Aorta (tissue), 5 donors: ENCODE results near the gene LSAMP. TPM values are rescaled to one million over a fixed set of nuclear protein-coding genes. Genes with fewer than 3 reads are reported as not detected.

Experiments used
- ATAC-seq: fragments of 200-7000 bp; cut with Tn5 transposase; one replicate; pipeline ENCODE4 v1.9.1; 2022; ENCODE audit warnings: moderate library complexity; ENCODE audit not compliant: low FRiP score
- DNase-seq, 2 donors: peaks; one replicate each; pipeline ENCODE4 v3.0.0-alpha.2; 2020
- H3K27ac ChIP-seq, 2 donors: one replicate each; pipeline ENCODE4 v1.5.1; 2013; ENCODE audit warnings: low read length in 2 of 2, mild to moderate bottlenecking in 2 of 2, moderate library complexity in 2 of 2, control low read depth in 1 of 2, inconsistent platforms in 1 of 2, low read depth in 1 of 2
- H3K27me3 ChIP-seq, 2 donors: one replicate each; pipeline ENCODE4 v1.6.1; 2013; ENCODE audit warnings: control low read depth in 1 of 2, low read length in 1 of 2, mild to moderate bottlenecking in 1 of 2, moderate library complexity in 1 of 2; ENCODE audit not compliant: insufficient read depth in 2 of 2, control insufficient read depth in 1 of 2
- H3K36me3 ChIP-seq, 2 donors: one replicate each; pipeline ENCODE4 v1.6.1; 2013; ENCODE audit warnings: control low read depth in 1 of 2, low read length in 1 of 2, mild to moderate bottlenecking in 1 of 2; ENCODE audit not compliant: insufficient read depth in 2 of 2, control insufficient read depth in 1 of 2
- H3K4me1 ChIP-seq, 2 donors: one replicate each; pipeline ENCODE4 v1.6.1; 2013; ENCODE audit warnings: low read length in 2 of 2, control low read depth in 1 of 2, mild to moderate bottlenecking in 1 of 2, moderate library complexity in 1 of 2; ENCODE audit not compliant: insufficient read depth in 2 of 2, control insufficient read depth in 1 of 2
- H3K4me3 ChIP-seq, 2 donors: one replicate each; pipeline ENCODE4 v1.5.1; 2013; ENCODE audit warnings: low read length in 2 of 2, control low read depth in 1 of 2, mild to moderate bottlenecking in 1 of 2
- H3K9me3 ChIP-seq: one replicate; pipeline ENCODE4 v1.6.1; 2013; ENCODE audit warnings: mild to moderate bottlenecking, low read length; ENCODE audit not compliant: control insufficient read depth
- WGBS, 2 donors: extraction: QIAGEN DNeasy Blood & Tissue Kit; methylation state at CpG; one replicate each; pipeline ENCODE4 v1.1.7; 2013; 5-methylcytosine and 5-hydroxymethylcytosine counted together
- intact Hi-C, 2 donors: fragments of 100-400 bp; cut with DNase I; formaldehyde crosslinking; loops; one replicate each; pipeline versions ENCODE4 v1.14.2 to v1.15.0; 2022
- polyA plus RNA-seq, 2 donors: library from polyadenylated mRNA; stranded (reverse); fragments of 200-250 nt; gene quantifications; one replicate each; pipeline ENCODE4 v1.2.3, GENCODE V29; 2013
- total RNA-seq, 2 donors: library from RNA; stranded (reverse); fragmentation: NEBNext Ultra II Directional; extraction: Animal tissue kit (Norgen Biotek cat#: 25700); gene quantifications; one replicate each; pipeline ENCODE4 v1.2.1, GENCODE V29; 2021
- donor health status: healthy with polysubstance abuse.
- donor health status: Bipolar disorder and iron deficiency.
- donor health status: DM: no; HTN: no; CAD: no.
- donor health status: DM: no; HTN: no; CAD: no.
- donor health status: DM: yes; HTN: yes; CAD: no.

Gene LSAMP
- total and polyA plus RNA-seq, 4 donors: 0.38 to 7.8 (median 0.88) TPM; not detected in 1

GRCh38 chr3:116469546-116469945, 24.3 kb upstream of the LSAMP start:
- Histone ChIP-seq H3K4me3 (no peak overlapping the region), H3K9me3 (no peaks in the 10 kb centered on the region), H3K27ac (no peak overlapping the region), H3K36me3 (no peaks in the 10 kb centered on the region), H3K27me3 (no peaks in the 10 kb centered on the region), H3K4me1 (no peaks in the 10 kb centered on the region)
- intact Hi-C loops: no loop called here
- DNase-seq (no peak), ATAC-seq (no peak)
- 87 to 90% methylated on average over 3 of the region's 3 CpGs for WGBS, 2 donors

GRCh38 chr3:116464276-116464798, 19.1 kb upstream of the LSAMP start:
- Histone ChIP-seq H3K27me3 (no peaks in the 10 kb centered on the region), H3K9me3 (no peaks in the 10 kb centered on the region), H3K27ac (no peak overlapping the region), H3K4me3 (no peak overlapping the region), H3K4me1 (no peaks in the 10 kb centered on the region), H3K36me3 (no peaks in the 10 kb centered on the region)
- ATAC-seq: no peak
- 11 to 27% methylated on average over 1 of the region's 1 CpG for WGBS, 2 donors
- no peak for DNase-seq
- intact Hi-C loops: no loop called here

- Histone ChIP-seq H3K27me3 (no peaks in the 10 kb centered on the region), H3K27ac (no peak overlapping the region), H3K36me3 (no peaks in the 10 kb centered on the region), H3K4me1 (no peaks in the 10 kb centered on the region), H3K9me3 (peaks cover 2% of the 10 kb centered on the region), H3K4me3 (no peak overlapping the region)
- DNase-seq (no peak), ATAC-seq (no peak)
- WGBS, 2 donors: 52 to 56% methylated on average over 1 of the region's 1 CpG
- intact Hi-C loops: no loop called here
These were observed 8.5 kb upstream of the LSAMP start for GRCh38 chr3:116453666-116454346.

GRCh38 chr3:116449546-116450350, 4.5 kb upstream of the LSAMP start:
- Histone ChIP-seq H3K4me1 (no peaks in the 10 kb centered on the region), H3K27me3 (no peaks in the 10 kb centered on the region), H3K9me3 (no peaks in the 10 kb centered on the region), H3K36me3 (no peaks in the 10 kb centered on the region), H3K4me3 (no peak overlapping the region), H3K27ac (no peak overlapping the region)
- intact Hi-C loops: no loop called here
- WGBS, 2 donors: 43% methylated on average over 3 of the region's 3 CpGs
- ATAC-seq (no peak), DNase-seq (no peak)

GRCh38 chr3:116445990-116446389, 703 bp upstream of the LSAMP start:
- DNase-seq: no peak
- no peak for ATAC-seq
- WGBS, 2 donors: 25% methylated on average over 2 of the region's 2 CpGs
- Histone ChIP-seq H3K27me3 (no peaks in the 10 kb centered on the region), H3K9me3 (no peaks in the 10 kb centered on the region), H3K27ac (no peak overlapping the region), H3K4me1 (no peaks in the 10 kb centered on the region), H3K36me3 (no peaks in the 10 kb centered on the region), H3K4me3 (no peak overlapping the region)
- intact Hi-C loops: no loop called here

- 1 to 2% methylated on average over 26 of the region's 26 CpGs for WGBS, 2 donors
- H3K27ac ChIP-seq: no peak overlapping the region
- H3K27me3 ChIP-seq: no peaks in the 10 kb centered on the region
- ATAC-seq (peak; percentile 46), DNase-seq (peak in 1 of 2 donors; percentile 34)
- no peaks in the 10 kb centered on the region for H3K4me1 ChIP-seq
- H3K9me3 ChIP-seq: no peaks in the 10 kb centered on the region
- intact Hi-C loops: no loop called here
- no peak overlapping the region for H3K4me3 ChIP-seq
- H3K36me3 ChIP-seq: no peaks in the 10 kb centered on the region
These were observed 422 bp downstream of the LSAMP start for GRCh38 chr3:116444819-116445310.

GRCh38 chr3:116444115-116444747, 1.1 kb downstream of the LSAMP start:
- H3K4me3 ChIP-seq: no peak overlapping the region

GRCh38 chr3:116443191-116443661, 2.1 kb downstream of the LSAMP start:
- H3K9me3 ChIP-seq: no peaks in the 10 kb centered on the region
- H3K4me3 ChIP-seq: no peak overlapping the region
- no peaks in the 10 kb centered on the region for H3K36me3 ChIP-seq
- intact Hi-C loops: no loop called here
- H3K27ac ChIP-seq: no peak overlapping the region
- ATAC-seq (no peak), DNase-seq (no peak)
- no peaks in the 10 kb centered on the region for H3K4me1 ChIP-seq
- H3K27me3 ChIP-seq: no peaks in the 10 kb centered on the region
- 4 to 8% methylated on average over 4 of the region's 4 CpGs for WGBS, 2 donors

More at GRCh38 chr3:116444115-116444747, 1.1 kb downstream of the LSAMP start:
- 4 to 5% methylated on average over 2 of the region's 2 CpGs for WGBS, 2 donors
- no peaks in the 10 kb centered on the region for H3K4me1 ChIP-seq
- H3K9me3 ChIP-seq: no peaks in the 10 kb centered on the region
- no peaks in the 10 kb centered on the region for H3K27me3 ChIP-seq
- H3K36me3 ChIP-seq: no peaks in the 10 kb centered on the region
- ATAC-seq (peak; percentile 11), DNase-seq (no peak)
- intact Hi-C loops: no loop called here
- H3K27ac ChIP-seq: no peak overlapping the region
